Measurements from ENCODE around the gene CR1L. TPM values are rescaled to one million over a fixed set of nuclear protein-coding genes. Genes with fewer than 3 reads are reported as not detected.
A peak's percentile ranks its signal among the peaks of the same experiment; 100 is the strongest.
"Not testable (repeated sequence)": the region's sequence is repeated elsewhere in the genome, so short reads cannot be mapped to it uniquely, and the experiment has no call there.

The CR1L gene
- total RNA-seq, 3 donors from 2014 or later (not counting 1 experiment from before 2014, with no cell fraction given) = 0.98 TPM; not detected in 2

DNA sequence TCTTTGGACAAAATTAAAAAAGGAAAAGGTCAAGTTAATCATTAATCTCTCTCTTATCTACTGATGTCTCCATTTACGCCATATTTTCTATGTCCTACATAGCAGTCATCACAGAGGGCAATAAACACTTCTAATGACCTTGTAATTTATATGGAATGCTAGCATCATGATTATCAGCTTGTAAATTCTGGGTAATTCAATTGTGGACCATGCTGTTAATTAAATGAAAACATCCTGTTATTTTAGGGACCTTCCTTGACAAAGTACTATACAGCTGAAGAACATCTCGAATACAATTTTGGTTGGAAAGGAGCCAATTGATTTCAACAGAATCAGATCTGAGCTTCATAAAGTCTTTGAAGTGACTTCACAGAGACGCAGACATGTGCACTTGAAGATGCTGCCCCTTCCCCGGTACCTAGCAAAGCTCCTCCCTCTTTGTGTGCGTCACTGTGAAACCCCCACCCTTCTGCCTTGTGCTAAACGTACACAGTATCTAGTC, 93.3 kb downstream of the CR1L start:
- H3K27me3 Mint-ChIP-seq (ENCODE audit: low read depth in 2 of 2); H3K27ac Mint-ChIP-seq; H3K27me3 ChIP-seq (ENCODE audit: control insufficient read depth, insufficient read depth, low read length); H3K9me3 ChIP-seq (ENCODE audit: control insufficient read depth, insufficient read depth, low read length); H3K36me3 Mint-ChIP-seq; H3K27ac ChIP-seq (ENCODE audit: low read length); H3K4me1 ChIP-seq (ENCODE audit: control insufficient read depth, insufficient read depth, low read length); ATAC-seq; H3K4me1 Mint-ChIP-seq; H3K9me3 Mint-ChIP-seq; H3K4me3 Mint-ChIP-seq; H3K4me3 ChIP-seq (ENCODE audit: low read length); intact Hi-C loops (cut with micrococcal nuclease); H3K36me3 ChIP-seq (ENCODE audit: control insufficient read depth, insufficient read depth, low read length): not testable (repeated sequence)
- DNase-seq = peak in 1 of 2 donors; percentile 81
- WGBS (ENCODE audit: insufficient coverage) = 62% methylated on average over 3 of the region's 6 CpGs

DNA sequence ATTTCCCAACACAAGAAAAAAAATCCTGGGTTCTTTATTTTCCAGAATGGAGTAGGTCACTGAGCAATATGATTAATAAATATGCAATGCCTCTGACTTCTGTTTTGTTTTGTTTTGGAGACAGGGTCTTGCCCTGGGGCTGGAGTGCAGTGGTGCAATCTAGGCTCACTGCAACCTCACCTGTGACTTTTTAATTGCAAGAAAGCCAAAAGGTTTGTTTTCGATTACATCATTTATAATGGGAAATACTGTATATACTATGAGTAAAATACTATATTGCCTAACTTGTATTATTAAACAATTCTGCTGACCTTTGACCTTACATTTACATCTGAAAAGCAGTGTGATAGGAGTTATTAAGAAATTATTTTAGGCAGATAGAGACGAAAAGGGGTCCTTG, 95.3 kb downstream of the CR1L start:
- Histone ChIP-seq H3K4me3 (ENCODE audit: low read length) (no peak overlapping the region), H3K9me3 (ENCODE audit: control insufficient read depth, insufficient read depth, low read length) (no peaks in the 10 kb centered on the region), H3K27ac (ENCODE audit: low read length) (no peak overlapping the region), H3K4me1 (ENCODE audit: control insufficient read depth, insufficient read depth, low read length) (no peaks in the 10 kb centered on the region), H3K27me3 (ENCODE audit: control insufficient read depth, insufficient read depth, low read length) (no peaks in the 10 kb centered on the region), H3K36me3 (ENCODE audit: control insufficient read depth, insufficient read depth, low read length) (no peaks in the 10 kb centered on the region)
- H3K27ac Mint-ChIP-seq = no peak overlapping the region
- no peaks in the 10 kb centered on the region for H3K4me1 Mint-ChIP-seq
- DNase-seq = no peak
- WGBS (ENCODE audit: insufficient coverage) = 95% methylated on average over 1 of the region's 2 CpGs
- intact Hi-C loops (cut with micrococcal nuclease) = no loop called here
- no peak overlapping the region for H3K4me3 Mint-ChIP-seq
- H3K36me3 Mint-ChIP-seq = no peaks in the 10 kb centered on the region
- ATAC-seq = no peak
- no peaks in the 10 kb centered on the region for H3K9me3 Mint-ChIP-seq
- H3K27me3 Mint-ChIP-seq (ENCODE audit: low read depth in 2 of 2) = peaks cover 6 to 8% of the 10 kb centered on the region in 2 donors
- TF ChIP-seq, protein P1, sequence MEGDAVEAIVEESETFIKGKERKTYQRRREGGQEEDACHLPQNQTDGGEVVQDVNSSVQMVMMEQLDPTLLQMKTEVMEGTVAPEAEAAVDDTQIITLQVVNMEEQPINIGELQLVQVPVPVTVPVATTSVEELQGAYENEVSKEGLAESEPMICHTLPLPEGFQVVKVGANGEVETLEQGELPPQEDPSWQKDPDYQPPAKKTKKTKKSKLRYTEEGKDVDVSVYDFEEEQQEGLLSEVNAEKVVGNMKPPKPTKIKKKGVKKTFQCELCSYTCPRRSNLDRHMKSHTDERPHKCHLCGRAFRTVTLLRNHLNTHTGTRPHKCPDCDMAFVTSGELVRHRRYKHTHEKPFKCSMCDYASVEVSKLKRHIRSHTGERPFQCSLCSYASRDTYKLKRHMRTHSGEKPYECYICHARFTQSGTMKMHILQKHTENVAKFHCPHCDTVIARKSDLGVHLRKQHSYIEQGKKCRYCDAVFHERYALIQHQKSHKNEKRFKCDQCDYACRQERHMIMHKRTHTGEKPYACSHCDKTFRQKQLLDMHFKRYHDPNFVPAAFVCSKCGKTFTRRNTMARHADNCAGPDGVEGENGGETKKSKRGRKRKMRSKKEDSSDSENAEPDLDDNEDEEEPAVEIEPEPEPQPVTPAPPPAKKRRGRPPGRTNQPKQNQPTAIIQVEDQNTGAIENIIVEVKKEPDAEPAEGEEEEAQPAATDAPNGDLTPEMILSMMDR (IDR thresholded peaks at IDR 0.05) = no peak

DNA sequence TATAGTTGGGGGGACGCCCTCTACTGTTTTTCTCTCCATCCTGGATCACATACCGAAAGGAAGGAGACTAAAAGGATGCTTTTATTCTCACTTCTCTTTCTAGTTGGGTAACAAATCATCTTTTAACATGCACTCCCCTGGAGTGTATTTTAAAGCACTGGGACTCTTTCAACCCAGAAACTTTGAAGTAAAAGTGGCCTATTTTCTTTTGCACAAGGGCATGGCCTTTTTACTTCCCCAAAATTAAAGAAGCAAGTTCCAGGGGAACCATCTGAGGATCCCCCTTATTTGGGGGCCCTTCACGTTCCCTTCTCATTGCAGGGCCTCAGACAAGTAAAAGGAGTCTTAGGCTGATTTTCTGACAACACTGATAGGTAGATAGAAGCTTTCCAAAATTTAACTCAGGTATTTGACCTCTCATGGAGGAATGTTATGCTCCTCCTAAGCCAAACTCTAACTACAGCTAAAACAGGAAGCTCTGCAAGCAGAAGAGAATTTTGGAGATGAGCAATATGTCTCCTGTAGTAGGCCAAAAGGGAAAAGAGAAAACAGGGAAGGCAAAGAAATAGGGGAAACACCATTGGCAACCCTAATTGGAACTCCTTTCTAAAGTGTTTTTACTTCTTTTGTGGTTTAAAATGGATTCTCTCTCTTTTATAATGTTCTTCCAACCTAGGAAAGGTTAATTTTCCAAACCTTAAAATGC, 98.1 kb downstream of the CR1L start:
- H3K36me3 Mint-ChIP-seq = no peaks in the 10 kb centered on the region
- H3K4me3 Mint-ChIP-seq = no peak overlapping the region
- no peaks in the 10 kb centered on the region for H3K27me3 ChIP-seq (ENCODE audit: control insufficient read depth, insufficient read depth, low read length)
- no peaks in the 10 kb centered on the region for H3K36me3 ChIP-seq (ENCODE audit: control insufficient read depth, insufficient read depth, low read length)
- no peaks in the 10 kb centered on the region for H3K4me1 ChIP-seq (ENCODE audit: control insufficient read depth, insufficient read depth, low read length)
- peaks cover 6 to 8% of the 10 kb centered on the region in 2 donors for H3K27me3 Mint-ChIP-seq (ENCODE audit: low read depth in 2 of 2)
- TF ChIP-seq, protein P1 (IDR thresholded peaks at IDR 0.05) = no peak
- no peak overlapping the region for H3K27ac ChIP-seq (ENCODE audit: low read length)
- WGBS (ENCODE audit: insufficient coverage) = 96% methylated on average over 2 of the region's 3 CpGs
- H3K9me3 ChIP-seq (ENCODE audit: control insufficient read depth, insufficient read depth, low read length) = no peaks in the 10 kb centered on the region
- no peaks in the 10 kb centered on the region for H3K9me3 Mint-ChIP-seq
- H3K27ac Mint-ChIP-seq = no peak overlapping the region
- ATAC-seq (no peak), DNase-seq (no peak)
- intact Hi-C loops (cut with micrococcal nuclease) = no loop called here
- H3K4me3 ChIP-seq (ENCODE audit: low read length) = no peak overlapping the region
- no peaks in the 10 kb centered on the region for H3K4me1 Mint-ChIP-seq

GRCh38 chr1:207744000-207744534, 99.1 kb downstream of the CR1L start:
- WGBS (ENCODE audit: insufficient coverage) = 57% methylated on average over 4 of the region's 4 CpGs

More at GRCh38 chr1:207744000-207744534, 99.1 kb downstream of the CR1L start:
- Histone ChIP-seq H3K36me3 (ENCODE audit: control insufficient read depth, insufficient read depth, low read length) (no peaks in the 10 kb centered on the region), H3K9me3 (ENCODE audit: control insufficient read depth, insufficient read depth, low read length) (no peaks in the 10 kb centered on the region), H3K4me1 (ENCODE audit: control insufficient read depth, insufficient read depth, low read length) (no peaks in the 10 kb centered on the region), H3K27ac (ENCODE audit: low read length) (no peak overlapping the region), H3K4me3 (ENCODE audit: low read length) (no peak overlapping the region), H3K27me3 (ENCODE audit: control insufficient read depth, insufficient read depth, low read length) (no peaks in the 10 kb centered on the region)
- intact Hi-C loops (cut with micrococcal nuclease) = no loop called here
- Mint-ChIP-seq H3K27me3 (ENCODE audit: low read depth in 2 of 2) (peaks cover 0 to 6% of the 10 kb centered on the region in 2 donors), H3K4me1 (peaks cover 0 to 2% of the 10 kb centered on the region in 2 donors), H3K4me3 (no peak overlapping the region), H3K27ac (no peak overlapping the region), H3K9me3 (no peaks in the 10 kb centered on the region), H3K36me3 (no peaks in the 10 kb centered on the region)
- ATAC-seq = no peak
- TF ChIP-seq, protein P1 (IDR thresholded peaks at IDR 0.05) = no peak
- no peak for DNase-seq
